Stomach (tissue), 4 donors: ENCODE data around the gene C10orf105.

Source experiments
- POLR2A ChIP-seq, 4 donors: fragments of 450-650 bp; IDR thresholded peaks; one replicate each; pipeline ENCODE4 v1.6.1; 2016; ENCODE audit warnings: antibody characterized with exemption in 4 of 4, control low read depth in 2 of 4, mild to moderate bottlenecking in 1 of 4, moderate library complexity in 1 of 4
- POLR2AphosphoS5 ChIP-seq, 3 donors: sonication (generic); formaldehyde crosslinking; IDR thresholded peaks; one replicate each; pipeline ENCODE4 v1.6.1; 2016; ENCODE audit warnings: antibody characterized with exemption in 3 of 3
- TF ChIP-seq, protein P1 (sequence below), 7 experiments: fragments of 450-650 bp in 4 of 7; fragments of 200-600 bp in 3 of 7; sonication (generic) in 3 of 7; IDR thresholded peaks; one replicate each; pipeline ENCODE4 v1.5.1; 2016 to 2019; ENCODE audit warnings: antibody characterized with exemption in 7 of 7, control low read depth in 2 of 7, mild to moderate bottlenecking in 1 of 7

GRCh38 chr10:71716426-71716825, 3.2 kb downstream of the C10orf105 start:
- TF ChIP-seq, protein P1, sequence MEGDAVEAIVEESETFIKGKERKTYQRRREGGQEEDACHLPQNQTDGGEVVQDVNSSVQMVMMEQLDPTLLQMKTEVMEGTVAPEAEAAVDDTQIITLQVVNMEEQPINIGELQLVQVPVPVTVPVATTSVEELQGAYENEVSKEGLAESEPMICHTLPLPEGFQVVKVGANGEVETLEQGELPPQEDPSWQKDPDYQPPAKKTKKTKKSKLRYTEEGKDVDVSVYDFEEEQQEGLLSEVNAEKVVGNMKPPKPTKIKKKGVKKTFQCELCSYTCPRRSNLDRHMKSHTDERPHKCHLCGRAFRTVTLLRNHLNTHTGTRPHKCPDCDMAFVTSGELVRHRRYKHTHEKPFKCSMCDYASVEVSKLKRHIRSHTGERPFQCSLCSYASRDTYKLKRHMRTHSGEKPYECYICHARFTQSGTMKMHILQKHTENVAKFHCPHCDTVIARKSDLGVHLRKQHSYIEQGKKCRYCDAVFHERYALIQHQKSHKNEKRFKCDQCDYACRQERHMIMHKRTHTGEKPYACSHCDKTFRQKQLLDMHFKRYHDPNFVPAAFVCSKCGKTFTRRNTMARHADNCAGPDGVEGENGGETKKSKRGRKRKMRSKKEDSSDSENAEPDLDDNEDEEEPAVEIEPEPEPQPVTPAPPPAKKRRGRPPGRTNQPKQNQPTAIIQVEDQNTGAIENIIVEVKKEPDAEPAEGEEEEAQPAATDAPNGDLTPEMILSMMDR (IDR thresholded peaks at IDR 0.05): no peak
- TF ChIP-seq POLR2A (IDR thresholded peaks at IDR 0.05) (no peak), POLR2AphosphoS5 (IDR thresholded peaks at IDR 0.05) (no peak)
